GM13976 (cell line): ENCODE results near the gene EHMT1.

ENCODE experiments used
- DNase-seq: peaks from one replicate; pipeline ENCODE4 v3.0.0; 2012; ENCODE audit warnings: low spot score
- CTCF ChIP-seq: IDR thresholded peaks from 2 replicates; pipeline ENCODE4 v1.5.1; 2012; ENCODE audit warnings: borderline replicate concordance, mild to moderate bottlenecking; ENCODE audit not compliant: insufficient read depth; ENCODE audit errors: extremely low read depth, missing control alignments, control extremely low read depth
- in situ Hi-C: fragments of 300-500 bp; cut with MboI; formaldehyde crosslinking; loops from one replicate; pipeline ENCODE4 v1.12.0; 2022; ENCODE audit warnings: low sequenced_read_pairs, mixed read lengths, inconsistent platforms; ENCODE audit not compliant: unreplicated experiment

EHMT1 gene

GRCh38 chr9:137750566-137750965 lies 131.8 kb downstream of the EHMT1 start:
- in situ Hi-C loops = no loop called here
- DNase-seq = no peak
- no peak for TF ChIP-seq CTCF

GRCh38 chr9:137751616-137752015 lies 132.8 kb downstream of the EHMT1 start:
- in situ Hi-C loops = no loop called here
- TF ChIP-seq CTCF = no peak
- no peak for DNase-seq

- DNase-seq = no peak
- in situ Hi-C loops = no loop called here
- no peak for TF ChIP-seq CTCF
Observed at GRCh38 chr9:137752426-137752825, 133.6 kb downstream of the EHMT1 start.

- no peak for DNase-seq
- in situ Hi-C loops = no loop called here
- no peak for TF ChIP-seq CTCF
Observed at GRCh38 chr9:137753192-137753765, 134.5 kb downstream of the EHMT1 start.

DNA sequence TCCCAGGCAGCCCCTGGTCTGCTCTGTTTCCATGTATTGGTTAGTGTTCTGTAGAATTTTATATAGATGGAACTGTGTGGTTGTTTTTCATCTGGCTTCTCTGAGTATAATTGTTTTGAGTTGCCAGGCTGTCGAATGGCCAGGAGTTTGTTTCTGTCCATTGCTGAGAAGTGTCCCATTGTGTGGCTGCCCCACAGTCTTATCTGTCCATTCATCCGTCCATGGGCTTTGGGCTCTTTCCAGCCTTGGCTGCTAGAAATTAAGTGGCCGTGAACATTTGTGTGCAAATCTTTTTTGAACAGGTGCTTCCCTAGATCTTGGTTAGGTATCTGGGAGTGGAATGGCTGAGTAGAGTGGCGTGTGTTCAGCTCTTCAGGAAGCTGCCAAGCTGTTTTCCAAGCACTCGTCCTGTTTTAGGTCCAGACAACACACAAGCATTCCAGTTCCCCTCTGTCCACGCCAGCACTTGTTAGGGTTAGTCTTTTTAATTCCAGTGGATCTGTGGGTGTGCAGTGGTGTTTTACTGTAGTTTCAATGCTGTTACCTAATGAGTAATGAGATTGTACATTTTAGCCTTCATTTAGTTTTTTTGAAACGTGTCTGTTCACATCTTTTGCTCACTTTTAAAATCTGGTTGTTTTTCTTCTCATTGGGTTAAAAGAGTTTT lies 136.6 kb downstream of the EHMT1 start:
- no peak for DNase-seq
- in situ Hi-C loops = no loop called here
- TF ChIP-seq CTCF = no peak

DNA sequence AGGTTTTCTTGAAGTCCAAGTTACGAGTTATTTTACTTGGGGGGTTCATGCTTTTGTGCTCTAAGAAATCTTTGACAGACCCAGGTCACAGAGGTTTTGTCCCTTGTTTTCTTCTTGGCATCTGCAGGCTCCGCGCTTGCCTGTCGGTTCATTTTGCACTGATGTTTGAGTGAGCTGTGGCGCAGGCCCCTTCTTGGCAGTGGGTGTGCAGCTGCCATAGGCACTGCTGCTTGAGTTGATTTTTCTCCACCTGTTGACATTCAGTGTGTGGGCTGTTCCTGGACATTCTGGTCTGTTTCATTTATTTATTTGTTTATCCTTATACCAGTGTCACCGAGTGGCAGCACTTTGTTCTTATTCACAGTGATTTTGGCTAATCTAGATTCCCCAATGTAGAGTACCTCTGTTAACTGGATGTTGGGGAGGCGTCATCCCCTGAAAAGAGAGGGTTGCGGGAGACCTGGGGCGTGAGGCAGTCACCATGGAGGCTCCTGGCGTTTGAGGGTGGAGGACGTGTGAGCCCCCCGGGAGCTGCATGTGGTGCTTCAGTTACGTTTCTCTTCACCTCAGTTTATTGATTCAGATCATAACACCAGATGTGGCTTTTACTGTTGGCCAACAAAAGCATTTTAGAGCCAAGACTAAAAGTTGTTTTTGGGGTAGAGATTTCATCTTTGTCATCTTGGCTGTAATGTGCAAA lies 137.4 kb downstream of the EHMT1 start:
- DNase-seq = no peak
- in situ Hi-C loops = no loop called here
- no peak for TF ChIP-seq CTCF

GRCh38 chr9:137757139-137757538 lies 138.3 kb downstream of the EHMT1 start:
- no peak for TF ChIP-seq CTCF
- in situ Hi-C loops = no loop called here

More at GRCh38 chr9:137757139-137757538, 138.3 kb downstream of the EHMT1 start:
- DNase-seq = no peak
